OCI-LY3 (cell line): ENCODE data around the gene OVOL2.

Experiments
- H2AFZ ChIP-seq: fragments of 200-600, 300-600 bp; shearing (Covaris generic); 2 replicates; pipeline ENCODE4 v1.6.0; 2014; ENCODE audit warnings: antibody characterized with exemption, low read depth, low read length
- H3K27ac ChIP-seq: fragments of 200-600, 300-600 bp; sonication (generic); 2 replicates; pipeline ENCODE4 v1.5.1; 2014; ENCODE audit warnings: mild to moderate bottlenecking, low read length, moderate library complexity, mixed read lengths
- H3K27me3 ChIP-seq: fragments of 200-600, 300-600 bp; sonication (generic); 2 replicates; pipeline ENCODE4 v1.6.1; 2014; ENCODE audit warnings: low read depth, low read length, mixed read lengths
- H3K36me3 ChIP-seq: fragments of 200-600, 300-600 bp; sonication (generic); replicated peaks from 2 replicates; pipeline ENCODE3; 2014; ENCODE audit warnings: low read depth, low read length, mixed read lengths
- H3K4me1 ChIP-seq: fragments of 300-600, 200-600 bp; sonication (generic); 2 replicates; pipeline ENCODE4 v1.6.1; 2014; ENCODE audit warnings: low read length, mixed read lengths
- H3K4me2 ChIP-seq: fragments of 200-600, 300-600 bp; sonication (generic); 2 replicates; pipeline ENCODE4 v1.6.1; 2014; ENCODE audit warnings: low read length, mixed read lengths
- H3K4me3 ChIP-seq: fragments of 300-600, 200-600 bp; sonication (generic); 2 replicates; pipeline ENCODE4 v1.5.1; 2014; ENCODE audit warnings: antibody characterized with exemption, mild to moderate bottlenecking, low read length, moderate library complexity
- H3K79me2 ChIP-seq: fragments of 300-600, 200-600 bp; shearing (Covaris generic); 2 replicates; pipeline ENCODE4 v1.6.1; 2014; ENCODE audit warnings: mild to moderate bottlenecking, low read length, mixed read lengths
- H3K9ac ChIP-seq: fragments of 300-600, 200-600 bp; shearing (Covaris generic); 2 replicates; pipeline ENCODE4 v1.6.0; 2014; ENCODE audit warnings: mild to moderate bottlenecking, low read length, moderate library complexity
- H3K9me3 ChIP-seq: fragments of 200-600, 300-600 bp; shearing (Covaris generic); 2 replicates; pipeline ENCODE4 v1.6.1; 2014; ENCODE audit warnings: low read length, mixed read lengths; ENCODE audit not compliant: insufficient read depth
- H4K20me1 ChIP-seq: fragments of 200-600, 300-600 bp; sonication (generic); 2 replicates; pipeline ENCODE4 v1.6.1; 2016; ENCODE audit warnings: low read length, mixed read lengths; ENCODE audit not compliant: insufficient read depth
- EZH2phosphoT487 ChIP-seq: fragments of 200-600 bp; shearing (Covaris generic); IDR thresholded peaks from 2 replicates; pipeline ENCODE4 v1.6.1; 2018; ENCODE audit warnings: antibody characterized with exemption, mixed run types, low read depth
- TF ChIP-seq, protein P1 (sequence below): fragments of 200-600, 300-600 bp; sonication (generic); IDR thresholded peaks from 2 replicates; pipeline ENCODE4 v1.5.1; 2014; ENCODE audit warnings: antibody characterized with exemption, low read length, low read depth

OVOL2 gene

DNA sequence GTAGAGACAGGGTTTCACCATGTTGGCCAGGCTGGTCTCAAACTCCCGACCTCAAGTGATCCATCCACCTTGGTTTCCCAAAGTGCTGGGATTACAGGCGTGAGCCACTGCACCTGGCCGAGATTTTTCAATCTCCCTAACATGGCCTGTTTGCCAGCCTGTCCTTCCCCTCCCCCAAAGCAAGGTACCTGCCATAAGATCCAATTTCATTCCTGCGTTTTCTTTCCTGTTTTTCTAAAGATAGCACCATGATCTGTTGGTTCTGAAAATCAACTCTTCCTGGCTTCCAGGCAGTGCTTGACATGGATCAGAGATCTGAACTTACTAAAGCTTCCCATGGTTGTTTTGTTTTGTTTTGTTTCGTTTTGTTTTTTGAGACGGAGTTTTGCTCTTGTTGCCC lies 81.4 kb downstream of the OVOL2 start:
- Histone ChIP-seq H3K9ac (no peak overlapping the region), H4K20me1 (peaks cover 24% of the 10 kb centered on the region), H3K4me1 (peaks cover 25% of the 10 kb centered on the region)

More for the DNA sequence above, 81.4 kb downstream of the OVOL2 start:
- no peak overlapping the region for H3K4me3 ChIP-seq
- no peaks in the 10 kb centered on the region for H3K9me3 ChIP-seq
- TF ChIP-seq, protein P1, sequence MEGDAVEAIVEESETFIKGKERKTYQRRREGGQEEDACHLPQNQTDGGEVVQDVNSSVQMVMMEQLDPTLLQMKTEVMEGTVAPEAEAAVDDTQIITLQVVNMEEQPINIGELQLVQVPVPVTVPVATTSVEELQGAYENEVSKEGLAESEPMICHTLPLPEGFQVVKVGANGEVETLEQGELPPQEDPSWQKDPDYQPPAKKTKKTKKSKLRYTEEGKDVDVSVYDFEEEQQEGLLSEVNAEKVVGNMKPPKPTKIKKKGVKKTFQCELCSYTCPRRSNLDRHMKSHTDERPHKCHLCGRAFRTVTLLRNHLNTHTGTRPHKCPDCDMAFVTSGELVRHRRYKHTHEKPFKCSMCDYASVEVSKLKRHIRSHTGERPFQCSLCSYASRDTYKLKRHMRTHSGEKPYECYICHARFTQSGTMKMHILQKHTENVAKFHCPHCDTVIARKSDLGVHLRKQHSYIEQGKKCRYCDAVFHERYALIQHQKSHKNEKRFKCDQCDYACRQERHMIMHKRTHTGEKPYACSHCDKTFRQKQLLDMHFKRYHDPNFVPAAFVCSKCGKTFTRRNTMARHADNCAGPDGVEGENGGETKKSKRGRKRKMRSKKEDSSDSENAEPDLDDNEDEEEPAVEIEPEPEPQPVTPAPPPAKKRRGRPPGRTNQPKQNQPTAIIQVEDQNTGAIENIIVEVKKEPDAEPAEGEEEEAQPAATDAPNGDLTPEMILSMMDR = no peak
- TF ChIP-seq EZH2phosphoT487 = no peak
- no peaks in the 10 kb centered on the region for H3K27me3 ChIP-seq
- peaks cover 36% of the 10 kb centered on the region for H3K36me3 ChIP-seq
- no peak overlapping the region for H3K27ac ChIP-seq
- H3K79me2 ChIP-seq = peaks cover 79% of the 10 kb centered on the region
- no peak overlapping the region for H2AFZ ChIP-seq
- H3K4me2 ChIP-seq = no peak overlapping the region
